Measurements from ENCODE around the gene LY86. TPM values are rescaled to one million over a fixed set of nuclear protein-coding genes. Genes with fewer than 3 reads are reported as not detected.

Gene LY86
- total and polyA plus RNA-seq, 9 of the 15 experiments (the other 6 are each of a cell fraction or from before 2014, with no cell fraction given), result 0.08 to 0.20 TPM; not detected in 7

DNA sequence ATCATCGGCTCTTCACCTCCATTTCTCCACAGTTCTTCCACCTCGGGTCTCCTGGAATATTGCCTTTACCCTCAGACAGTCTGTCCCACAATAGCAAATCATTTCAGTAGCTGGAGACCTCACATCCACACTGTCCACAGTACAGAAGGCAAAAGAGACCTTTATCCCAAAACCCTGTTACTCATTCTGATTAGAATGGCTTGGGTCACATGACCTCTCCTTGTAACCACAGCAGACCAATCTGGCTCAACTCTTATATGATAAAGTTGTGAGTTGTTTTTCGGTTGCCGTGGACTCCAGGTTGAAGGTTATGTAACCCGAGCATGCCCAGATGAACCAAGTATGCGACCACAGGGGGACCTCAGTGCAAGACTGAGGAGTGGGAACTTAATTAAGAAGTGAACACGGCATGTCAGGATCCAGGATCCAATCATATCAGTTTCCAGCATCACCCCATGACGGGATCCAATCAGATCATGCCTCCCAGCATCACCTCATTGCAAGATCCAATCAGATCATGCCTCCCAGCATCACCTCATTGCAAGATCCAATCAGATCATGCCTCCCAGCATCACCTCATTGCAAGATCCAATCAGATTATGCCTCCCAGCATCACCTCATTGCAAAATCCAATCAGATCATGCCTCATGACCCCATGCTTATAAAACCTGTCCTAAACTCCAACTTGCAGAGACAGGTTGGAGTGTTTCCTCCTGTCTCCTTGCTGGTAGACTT is 68.7 kb downstream of the LY86 start (continued):
- TF ChIP-seq, protein P1, sequence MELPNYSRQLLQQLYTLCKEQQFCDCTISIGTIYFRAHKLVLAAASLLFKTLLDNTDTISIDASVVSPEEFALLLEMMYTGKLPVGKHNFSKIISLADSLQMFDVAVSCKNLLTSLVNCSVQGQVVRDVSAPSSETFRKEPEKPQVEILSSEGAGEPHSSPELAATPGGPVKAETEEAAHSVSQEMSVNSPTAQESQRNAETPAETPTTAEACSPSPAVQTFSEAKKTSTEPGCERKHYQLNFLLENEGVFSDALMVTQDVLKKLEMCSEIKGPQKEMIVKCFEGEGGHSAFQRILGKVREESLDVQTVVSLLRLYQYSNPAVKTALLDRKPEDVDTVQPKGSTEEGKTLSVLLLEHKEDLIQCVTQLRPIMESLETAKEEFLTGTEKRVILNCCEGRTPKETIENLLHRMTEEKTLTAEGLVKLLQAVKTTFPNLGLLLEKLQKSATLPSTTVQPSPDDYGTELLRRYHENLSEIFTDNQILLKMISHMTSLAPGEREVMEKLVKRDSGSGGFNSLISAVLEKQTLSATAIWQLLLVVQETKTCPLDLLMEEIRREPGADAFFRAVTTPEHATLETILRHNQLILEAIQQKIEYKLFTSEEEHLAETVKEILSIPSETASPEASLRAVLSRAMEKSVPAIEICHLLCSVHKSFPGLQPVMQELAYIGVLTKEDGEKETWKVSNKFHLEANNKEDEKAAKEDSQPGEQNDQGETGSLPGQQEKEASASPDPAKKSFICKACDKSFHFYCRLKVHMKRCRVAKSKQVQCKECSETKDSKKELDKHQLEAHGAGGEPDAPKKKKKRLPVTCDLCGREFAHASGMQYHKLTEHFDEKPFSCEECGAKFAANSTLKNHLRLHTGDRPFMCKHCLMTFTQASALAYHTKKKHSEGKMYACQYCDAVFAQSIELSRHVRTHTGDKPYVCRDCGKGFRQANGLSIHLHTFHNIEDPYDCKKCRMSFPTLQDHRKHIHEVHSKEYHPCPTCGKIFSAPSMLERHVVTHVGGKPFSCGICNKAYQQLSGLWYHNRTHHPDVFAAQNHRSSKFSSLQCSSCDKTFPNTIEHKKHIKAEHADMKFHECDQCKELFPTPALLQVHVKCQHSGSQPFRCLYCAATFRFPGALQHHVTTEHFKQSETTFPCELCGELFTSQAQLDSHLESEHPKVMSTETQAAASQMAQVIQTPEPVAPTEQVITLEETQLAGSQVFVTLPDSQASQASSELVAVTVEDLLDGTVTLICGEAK (IDR thresholded peaks at IDR 0.05), result no peak
- TF ChIP-seq, protein P1 (CRISPR knock-in tag; IDR thresholded peaks at IDR 0.05), result no peak
- TF ChIP-seq, protein P2, sequence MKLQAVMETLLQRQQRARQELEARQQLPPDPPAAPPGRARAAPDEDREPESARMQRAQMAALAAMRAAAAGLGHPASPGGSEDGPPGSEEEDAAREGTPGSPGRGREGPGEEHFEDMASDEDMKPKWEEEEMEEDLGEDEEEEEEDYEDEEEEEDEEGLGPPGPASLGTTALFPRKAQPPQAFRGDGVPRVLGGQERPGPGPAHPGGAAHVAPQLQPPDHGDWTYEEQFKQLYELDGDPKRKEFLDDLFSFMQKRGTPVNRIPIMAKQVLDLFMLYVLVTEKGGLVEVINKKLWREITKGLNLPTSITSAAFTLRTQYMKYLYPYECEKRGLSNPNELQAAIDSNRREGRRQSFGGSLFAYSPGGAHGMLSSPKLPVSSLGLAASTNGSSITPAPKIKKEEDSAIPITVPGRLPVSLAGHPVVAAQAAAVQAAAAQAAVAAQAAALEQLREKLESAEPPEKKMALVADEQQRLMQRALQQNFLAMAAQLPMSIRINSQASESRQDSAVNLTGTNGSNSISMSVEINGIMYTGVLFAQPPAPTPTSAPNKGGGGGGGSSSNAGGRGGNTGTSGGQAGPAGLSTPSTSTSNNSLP (IDR thresholded peaks at IDR 0.05; ENCODE audit: borderline replicate concordance, low read depth, low read length), result no peak
- TF ChIP-seq, protein P3, sequence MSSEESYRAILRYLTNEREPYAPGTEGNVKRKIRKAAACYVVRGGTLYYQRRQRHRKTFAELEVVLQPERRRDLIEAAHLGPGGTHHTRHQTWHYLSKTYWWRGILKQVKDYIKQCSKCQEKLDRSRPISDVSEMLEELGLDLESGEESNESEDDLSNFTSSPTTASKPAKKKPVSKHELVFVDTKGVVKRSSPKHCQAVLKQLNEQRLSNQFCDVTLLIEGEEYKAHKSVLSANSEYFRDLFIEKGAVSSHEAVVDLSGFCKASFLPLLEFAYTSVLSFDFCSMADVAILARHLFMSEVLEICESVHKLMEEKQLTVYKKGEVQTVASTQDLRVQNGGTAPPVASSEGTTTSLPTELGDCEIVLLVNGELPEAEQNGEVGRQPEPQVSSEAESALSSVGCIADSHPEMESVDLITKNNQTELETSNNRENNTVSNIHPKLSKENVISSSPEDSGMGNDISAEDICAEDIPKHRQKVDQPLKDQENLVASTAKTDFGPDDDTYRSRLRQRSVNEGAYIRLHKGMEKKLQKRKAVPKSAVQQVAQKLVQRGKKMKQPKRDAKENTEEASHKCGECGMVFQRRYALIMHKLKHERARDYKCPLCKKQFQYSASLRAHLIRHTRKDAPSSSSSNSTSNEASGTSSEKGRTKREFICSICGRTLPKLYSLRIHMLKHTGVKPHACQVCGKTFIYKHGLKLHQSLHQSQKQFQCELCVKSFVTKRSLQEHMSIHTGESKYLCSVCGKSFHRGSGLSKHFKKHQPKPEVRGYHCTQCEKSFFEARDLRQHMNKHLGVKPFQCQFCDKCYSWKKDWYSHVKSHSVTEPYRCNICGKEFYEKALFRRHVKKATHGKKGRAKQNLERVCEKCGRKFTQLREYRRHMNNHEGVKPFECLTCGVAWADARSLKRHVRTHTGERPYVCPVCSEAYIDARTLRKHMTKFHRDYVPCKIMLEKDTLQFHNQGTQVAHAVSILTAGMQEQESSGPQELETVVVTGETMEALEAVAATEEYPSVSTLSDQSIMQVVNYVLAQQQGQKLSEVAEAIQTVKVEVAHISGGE (CRISPR knock-in tag; IDR thresholded peaks at IDR 0.05), result no peak
- no peak for TF ChIP-seq ZNF408 (CRISPR knock-in tag; IDR thresholded peaks at IDR 0.05; ENCODE audit: low read depth)
- TF ChIP-seq ZBED1 (IDR thresholded peaks at IDR 0.05), result no peak
- TF ChIP-seq MAFF (IDR thresholded peaks at IDR 0.05; ENCODE audit: low read length), result no peak
- TF ChIP-seq SNIP1 (IDR thresholded peaks at IDR 0.05; ENCODE audit: low read depth), result no peak
- TF ChIP-seq ZNF324 (CRISPR knock-in tag; IDR thresholded peaks at IDR 0.05), result no peak
- TF ChIP-seq COPS2 (conservative IDR thresholded peaks at IDR 0.05), result peak; percentile 94
- no peak for TF ChIP-seq POLR3A (IDR thresholded peaks at IDR 0.05; ENCODE audit: borderline replicate concordance, extremely low read depth, insufficient read depth, insufficient read length)
- TF ChIP-seq CBX5 (IDR thresholded peaks at IDR 0.05; ENCODE audit: borderline replicate concordance, low read depth), result 0 out of 2 replicates have a peak, but pooled peaks have one; percentile 6
- no peak for TF ChIP-seq TEAD2 (tag; IDR thresholded peaks at IDR 0.05)
